ENCODE results near the gene ZNF224.

Gene ZNF224

DNA sequence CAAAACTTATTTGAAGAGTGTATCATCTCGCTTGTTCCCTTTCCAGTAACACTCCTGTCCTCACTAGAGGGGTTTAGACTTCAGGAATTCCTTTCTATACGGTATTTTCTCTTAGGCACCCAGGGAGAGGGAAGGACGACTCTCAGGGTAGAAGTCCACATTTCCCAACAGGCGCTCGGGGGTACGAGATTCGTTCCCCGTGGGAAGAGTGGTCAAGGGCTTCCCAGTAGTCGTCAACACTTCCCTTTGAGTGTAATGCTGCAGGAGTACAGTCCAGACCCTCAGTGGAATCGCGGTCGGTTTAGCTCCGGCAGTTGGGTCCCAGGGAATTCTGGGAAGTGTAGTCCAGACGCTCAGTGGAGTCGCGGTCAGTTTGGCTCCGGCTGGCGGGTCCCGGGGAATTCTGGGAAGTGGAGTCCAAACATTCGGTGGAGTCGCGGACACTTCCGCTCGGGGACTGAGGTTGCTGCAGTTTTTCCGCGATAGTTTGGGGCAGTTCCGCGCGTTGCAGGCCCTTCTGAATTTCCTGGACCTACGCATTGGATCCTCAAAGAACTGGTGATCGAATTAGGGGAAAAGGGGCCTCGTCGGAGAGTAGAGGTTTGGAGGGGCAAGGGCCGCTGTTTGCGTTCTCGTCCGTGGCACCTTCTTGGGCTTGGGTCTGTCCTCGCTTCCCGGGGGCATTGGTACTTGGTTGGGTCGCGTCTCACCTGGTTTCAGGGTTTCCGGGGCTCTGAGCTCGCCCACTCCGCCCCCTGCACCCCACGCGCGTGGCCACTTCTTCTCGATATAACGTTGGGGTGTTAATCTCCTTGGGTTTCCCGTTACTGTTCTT is at the start of gene ZNF224:
ZNF224 (plus strand) TSS at position 431 of the 835 bp plus-strand sequence. CDS start 3,513 bp downstream, outside the sequence.
- DNase-seq (ENCODE audit: low spot score): peak; percentile 92
- TF ChIP-seq, protein P1, sequence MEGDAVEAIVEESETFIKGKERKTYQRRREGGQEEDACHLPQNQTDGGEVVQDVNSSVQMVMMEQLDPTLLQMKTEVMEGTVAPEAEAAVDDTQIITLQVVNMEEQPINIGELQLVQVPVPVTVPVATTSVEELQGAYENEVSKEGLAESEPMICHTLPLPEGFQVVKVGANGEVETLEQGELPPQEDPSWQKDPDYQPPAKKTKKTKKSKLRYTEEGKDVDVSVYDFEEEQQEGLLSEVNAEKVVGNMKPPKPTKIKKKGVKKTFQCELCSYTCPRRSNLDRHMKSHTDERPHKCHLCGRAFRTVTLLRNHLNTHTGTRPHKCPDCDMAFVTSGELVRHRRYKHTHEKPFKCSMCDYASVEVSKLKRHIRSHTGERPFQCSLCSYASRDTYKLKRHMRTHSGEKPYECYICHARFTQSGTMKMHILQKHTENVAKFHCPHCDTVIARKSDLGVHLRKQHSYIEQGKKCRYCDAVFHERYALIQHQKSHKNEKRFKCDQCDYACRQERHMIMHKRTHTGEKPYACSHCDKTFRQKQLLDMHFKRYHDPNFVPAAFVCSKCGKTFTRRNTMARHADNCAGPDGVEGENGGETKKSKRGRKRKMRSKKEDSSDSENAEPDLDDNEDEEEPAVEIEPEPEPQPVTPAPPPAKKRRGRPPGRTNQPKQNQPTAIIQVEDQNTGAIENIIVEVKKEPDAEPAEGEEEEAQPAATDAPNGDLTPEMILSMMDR (IDR thresholded peaks at IDR 0.05): no peak
- Histone ChIP-seq H3K27ac (peak within 1 kb of the TSS; percentile 51 to 83), H3K4me3 (peak within 1 kb of the TSS; percentile 83)

DNA sequence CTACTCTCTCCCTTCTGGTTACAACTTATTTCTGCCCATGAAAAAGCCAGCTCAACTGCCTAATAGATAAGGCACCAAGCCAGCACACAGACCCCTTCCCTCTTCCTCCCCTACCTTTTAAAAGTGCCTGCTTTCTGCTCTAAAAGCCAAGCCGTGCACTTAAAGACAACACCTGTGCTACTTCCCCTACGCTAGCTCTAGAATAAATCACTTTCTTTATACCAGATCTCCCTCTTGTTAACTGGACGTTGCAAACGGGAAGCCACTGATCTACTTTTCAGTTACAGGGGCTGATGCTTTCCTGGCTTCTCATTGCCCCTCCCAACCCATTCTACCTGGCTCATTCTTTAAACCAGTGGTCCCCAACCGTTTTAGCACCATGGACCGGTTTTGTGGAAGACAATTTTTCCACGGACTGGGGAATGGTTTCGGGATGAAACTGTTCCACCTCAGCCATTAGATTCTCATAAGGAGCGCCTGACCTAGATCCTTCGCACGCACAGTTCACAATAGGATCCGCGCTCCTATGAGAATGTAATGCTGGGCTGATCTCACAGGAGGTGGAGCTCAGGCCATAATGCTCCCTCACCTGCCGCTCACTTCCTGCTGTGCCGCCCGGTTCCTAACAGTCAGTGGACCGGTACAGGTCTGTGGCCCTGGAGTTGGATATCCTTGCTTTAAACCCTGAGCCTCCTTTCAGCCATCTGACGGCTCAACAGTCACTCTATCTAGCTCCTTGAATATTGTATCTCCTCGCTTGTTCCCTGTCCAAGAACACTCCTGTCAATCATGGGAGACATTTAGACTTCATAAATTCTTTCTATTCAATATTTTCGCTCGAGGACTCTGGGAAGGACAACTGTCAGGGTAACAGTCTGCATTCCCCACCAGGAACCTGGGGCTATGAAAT is 43.2 kb upstream of the ZNF224 start:
- Histone ChIP-seq H3K4me3 (peak overlapping the region; percentile 89), H3K27ac (peak overlapping the region in 1 of 2 donors; percentile 79)
- DNase-seq (ENCODE audit: low spot score): no peak
- TF ChIP-seq, protein P1 (IDR thresholded peaks at IDR 0.05): no peak

DNA sequence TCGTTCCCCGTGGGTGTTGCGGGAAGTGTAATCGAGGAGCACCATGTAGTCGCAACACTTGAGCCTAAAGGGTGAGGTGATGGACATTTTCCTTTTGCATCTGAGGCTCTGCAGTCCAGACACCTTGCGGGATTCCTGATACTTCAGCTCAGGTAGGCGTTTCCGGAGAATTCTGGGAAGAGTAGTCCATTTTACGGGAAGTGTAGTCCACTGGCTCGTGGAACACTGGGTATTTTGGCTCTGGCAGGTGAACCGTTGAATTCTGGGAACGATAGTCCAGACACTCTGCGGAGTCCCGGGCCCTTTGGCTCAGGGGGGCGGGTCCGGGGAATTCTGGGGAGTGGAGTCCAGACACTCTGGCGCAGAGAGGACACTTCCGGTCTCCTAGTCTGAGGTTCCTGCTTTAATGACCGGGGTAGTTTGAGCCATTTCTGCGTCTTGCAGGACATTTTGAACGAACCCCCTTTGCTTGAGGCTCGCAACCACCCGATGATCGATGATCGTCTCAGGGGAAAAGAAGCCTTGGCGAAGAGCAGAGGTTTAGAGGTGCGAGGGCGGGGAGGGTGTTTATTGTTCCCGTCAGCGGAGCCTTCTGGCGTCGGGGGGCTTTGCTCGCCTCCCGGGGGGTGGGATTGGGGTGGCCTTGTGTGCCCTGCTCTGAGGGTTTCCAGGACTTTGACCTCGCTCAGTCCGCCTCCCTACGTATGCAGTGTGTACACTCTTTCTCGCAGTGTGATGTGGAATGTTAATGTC is 42.3 kb upstream of the ZNF224 start, which contains the start of gene ZNF223:
ZNF223 (plus strand) TSS at position 387 of the 753 bp plus-strand sequence. CDS start 3,141 bp downstream, outside the sequence.
- TF ChIP-seq, protein P1 (IDR thresholded peaks at IDR 0.05): no peak
- peak; percentile 98 for DNase-seq (ENCODE audit: low spot score)
- Histone ChIP-seq H3K27ac (peak within 1 kb of the TSS; percentile 60 to 79), H3K4me3 (peak within 1 kb of the TSS; percentile 89)

DNA sequence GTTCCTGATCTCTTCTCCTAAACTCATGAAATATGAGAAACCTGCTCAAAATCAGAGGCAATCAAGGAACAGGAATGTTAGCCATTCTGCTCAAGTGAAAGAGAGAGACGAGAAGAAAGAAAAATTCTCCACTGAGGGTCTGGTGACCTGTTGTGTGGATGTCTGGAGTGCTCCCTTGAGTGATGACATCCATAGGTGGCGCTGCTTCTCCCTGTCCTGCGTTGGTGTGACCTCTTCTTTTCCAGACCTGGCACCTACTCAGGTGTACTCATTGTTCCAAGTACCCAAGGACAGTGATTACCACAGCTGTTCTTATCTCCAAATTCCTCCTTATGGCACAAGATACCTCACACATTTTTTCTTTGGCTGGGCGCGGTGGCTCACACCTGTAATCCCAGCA is 38.3 kb upstream of the ZNF224 start:
- Histone ChIP-seq H3K27ac (no peak overlapping the region), H3K4me3 (no peak overlapping the region)
- DNase-seq (ENCODE audit: low spot score): no peak
- TF ChIP-seq, protein P1 (IDR thresholded peaks at IDR 0.05): no peak

DNA sequence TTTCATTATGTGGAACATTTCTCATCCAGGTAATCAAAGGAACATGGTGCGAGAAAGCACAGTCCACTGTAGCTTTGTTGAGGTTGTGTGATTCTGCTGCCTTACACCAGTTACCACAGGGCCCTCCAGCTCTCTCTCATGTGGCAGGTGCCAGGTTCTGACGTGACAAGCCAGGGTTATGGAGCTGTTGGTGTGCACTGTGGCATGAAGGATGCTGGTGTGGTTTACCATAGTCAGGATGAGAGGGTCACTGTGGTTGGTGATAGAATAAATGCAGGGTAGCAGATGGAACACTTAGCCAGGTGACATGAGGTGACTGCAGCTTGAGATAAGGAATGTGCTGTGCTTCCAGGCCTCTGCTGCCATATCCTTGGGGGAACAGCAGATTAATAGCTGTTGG is 34.9 kb upstream of the ZNF224 start:
- H3K4me3 ChIP-seq: no peak overlapping the region
- no peak overlapping the region for H3K27ac ChIP-seq
- no peak for DNase-seq (ENCODE audit: low spot score)
- TF ChIP-seq, protein P1 (IDR thresholded peaks at IDR 0.05): no peak

DNA sequence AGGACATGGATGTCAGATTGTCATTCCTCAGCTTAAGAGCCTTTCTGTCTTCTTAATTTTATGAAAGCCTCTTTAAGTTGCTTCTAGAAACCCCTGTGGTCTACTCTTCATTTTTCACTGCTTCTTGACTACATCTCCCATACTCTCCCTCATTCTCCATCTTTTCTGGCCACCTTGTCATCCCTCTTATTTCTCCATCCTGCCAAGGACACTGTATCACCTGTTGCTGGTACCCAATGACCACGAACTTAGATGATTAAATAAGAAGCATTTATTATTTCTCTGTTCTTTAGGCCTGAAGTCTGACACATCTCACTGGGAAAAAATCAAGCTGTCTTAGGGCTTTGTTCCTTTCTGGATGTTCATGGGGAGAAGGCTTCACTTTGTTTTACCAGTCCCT is 33.1 kb upstream of the ZNF224 start:
- DNase-seq (ENCODE audit: low spot score): no peak
- Histone ChIP-seq H3K27ac (no peak overlapping the region), H3K4me3 (no peak overlapping the region)
- TF ChIP-seq, protein P1 (IDR thresholded peaks at IDR 0.05): no peak

Measured in coronary artery (tissue), 2 donors.